ENCODE results near the gene ZNF256.

GRCh38 chr19:57905258-57905657, 42.2 kb downstream of the ZNF256 start:
- TF ChIP-seq, protein P1, sequence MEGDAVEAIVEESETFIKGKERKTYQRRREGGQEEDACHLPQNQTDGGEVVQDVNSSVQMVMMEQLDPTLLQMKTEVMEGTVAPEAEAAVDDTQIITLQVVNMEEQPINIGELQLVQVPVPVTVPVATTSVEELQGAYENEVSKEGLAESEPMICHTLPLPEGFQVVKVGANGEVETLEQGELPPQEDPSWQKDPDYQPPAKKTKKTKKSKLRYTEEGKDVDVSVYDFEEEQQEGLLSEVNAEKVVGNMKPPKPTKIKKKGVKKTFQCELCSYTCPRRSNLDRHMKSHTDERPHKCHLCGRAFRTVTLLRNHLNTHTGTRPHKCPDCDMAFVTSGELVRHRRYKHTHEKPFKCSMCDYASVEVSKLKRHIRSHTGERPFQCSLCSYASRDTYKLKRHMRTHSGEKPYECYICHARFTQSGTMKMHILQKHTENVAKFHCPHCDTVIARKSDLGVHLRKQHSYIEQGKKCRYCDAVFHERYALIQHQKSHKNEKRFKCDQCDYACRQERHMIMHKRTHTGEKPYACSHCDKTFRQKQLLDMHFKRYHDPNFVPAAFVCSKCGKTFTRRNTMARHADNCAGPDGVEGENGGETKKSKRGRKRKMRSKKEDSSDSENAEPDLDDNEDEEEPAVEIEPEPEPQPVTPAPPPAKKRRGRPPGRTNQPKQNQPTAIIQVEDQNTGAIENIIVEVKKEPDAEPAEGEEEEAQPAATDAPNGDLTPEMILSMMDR (IDR thresholded peaks at IDR 0.05; ENCODE audit: low read length) = no peak
- no peak for TF ChIP-seq EZH2 (optimal IDR thresholded peaks at IDR 0.05; ENCODE audit: low read depth, low read length)
